Measurements from ENCODE around the gene KIF2C.

Gene KIF2C

GRCh38 chr1:44788120-44788860 is 48.7 kb downstream of the KIF2C start, which contains the start of gene BEST4:
TSS of gene BEST4 (minus strand) at chr1:44788170. CDS start at chr1:44787705, 465 bp downstream.
- H3K27ac ChIP-seq = no peak within 1 kb of the TSS
- TF ChIP-seq ZFX (IDR thresholded peaks at IDR 0.05) = no peak
- TF ChIP-seq, protein P1, sequence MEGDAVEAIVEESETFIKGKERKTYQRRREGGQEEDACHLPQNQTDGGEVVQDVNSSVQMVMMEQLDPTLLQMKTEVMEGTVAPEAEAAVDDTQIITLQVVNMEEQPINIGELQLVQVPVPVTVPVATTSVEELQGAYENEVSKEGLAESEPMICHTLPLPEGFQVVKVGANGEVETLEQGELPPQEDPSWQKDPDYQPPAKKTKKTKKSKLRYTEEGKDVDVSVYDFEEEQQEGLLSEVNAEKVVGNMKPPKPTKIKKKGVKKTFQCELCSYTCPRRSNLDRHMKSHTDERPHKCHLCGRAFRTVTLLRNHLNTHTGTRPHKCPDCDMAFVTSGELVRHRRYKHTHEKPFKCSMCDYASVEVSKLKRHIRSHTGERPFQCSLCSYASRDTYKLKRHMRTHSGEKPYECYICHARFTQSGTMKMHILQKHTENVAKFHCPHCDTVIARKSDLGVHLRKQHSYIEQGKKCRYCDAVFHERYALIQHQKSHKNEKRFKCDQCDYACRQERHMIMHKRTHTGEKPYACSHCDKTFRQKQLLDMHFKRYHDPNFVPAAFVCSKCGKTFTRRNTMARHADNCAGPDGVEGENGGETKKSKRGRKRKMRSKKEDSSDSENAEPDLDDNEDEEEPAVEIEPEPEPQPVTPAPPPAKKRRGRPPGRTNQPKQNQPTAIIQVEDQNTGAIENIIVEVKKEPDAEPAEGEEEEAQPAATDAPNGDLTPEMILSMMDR (conservative IDR thresholded peaks at IDR 0.05) = no peak

DNA sequence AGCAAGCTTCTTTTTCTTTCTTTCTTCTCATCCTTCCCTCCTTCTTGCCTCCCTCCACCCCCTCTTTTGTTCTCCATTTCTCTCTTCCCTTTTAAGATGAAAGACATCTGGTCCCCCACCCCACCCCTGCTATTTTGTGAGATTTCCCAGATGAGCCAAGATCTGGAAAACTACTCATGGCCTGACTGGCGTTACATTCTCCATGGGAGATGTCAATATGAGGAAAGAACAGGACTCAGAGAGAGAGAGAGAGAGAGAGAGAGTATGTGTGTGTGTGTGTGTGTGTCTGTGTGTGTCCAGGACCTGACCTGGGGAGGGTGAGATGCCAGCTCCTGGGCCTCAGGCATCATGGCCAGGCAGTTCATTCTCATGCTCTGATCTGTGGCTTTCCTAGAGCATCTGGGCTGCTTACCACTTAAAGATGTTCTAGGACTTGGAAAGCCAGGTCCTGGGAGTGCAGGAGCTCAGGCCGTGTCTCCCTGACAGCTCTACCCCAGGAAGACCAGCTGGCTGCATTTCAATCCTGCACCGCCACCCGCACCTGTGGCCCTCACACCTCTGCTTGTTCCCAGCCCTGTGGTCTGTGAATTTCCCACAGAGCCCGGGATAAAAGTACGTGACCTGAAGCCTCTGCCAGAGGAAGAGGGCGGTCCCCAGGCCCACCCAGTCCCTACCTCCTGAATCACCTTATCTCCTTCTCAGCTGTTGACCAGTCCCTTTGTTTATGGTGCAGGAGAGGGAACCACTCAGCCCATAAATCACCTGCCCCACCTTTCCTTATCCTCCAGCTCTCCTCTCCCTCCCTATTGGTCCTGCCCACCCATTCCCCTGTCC is 51.5 kb downstream of the KIF2C start:
- TF ChIP-seq, protein P1 (conservative IDR thresholded peaks at IDR 0.05) = no peak
- no peak for TF ChIP-seq ZFX (IDR thresholded peaks at IDR 0.05)
- H3K27ac ChIP-seq = no peak overlapping the region

DNA sequence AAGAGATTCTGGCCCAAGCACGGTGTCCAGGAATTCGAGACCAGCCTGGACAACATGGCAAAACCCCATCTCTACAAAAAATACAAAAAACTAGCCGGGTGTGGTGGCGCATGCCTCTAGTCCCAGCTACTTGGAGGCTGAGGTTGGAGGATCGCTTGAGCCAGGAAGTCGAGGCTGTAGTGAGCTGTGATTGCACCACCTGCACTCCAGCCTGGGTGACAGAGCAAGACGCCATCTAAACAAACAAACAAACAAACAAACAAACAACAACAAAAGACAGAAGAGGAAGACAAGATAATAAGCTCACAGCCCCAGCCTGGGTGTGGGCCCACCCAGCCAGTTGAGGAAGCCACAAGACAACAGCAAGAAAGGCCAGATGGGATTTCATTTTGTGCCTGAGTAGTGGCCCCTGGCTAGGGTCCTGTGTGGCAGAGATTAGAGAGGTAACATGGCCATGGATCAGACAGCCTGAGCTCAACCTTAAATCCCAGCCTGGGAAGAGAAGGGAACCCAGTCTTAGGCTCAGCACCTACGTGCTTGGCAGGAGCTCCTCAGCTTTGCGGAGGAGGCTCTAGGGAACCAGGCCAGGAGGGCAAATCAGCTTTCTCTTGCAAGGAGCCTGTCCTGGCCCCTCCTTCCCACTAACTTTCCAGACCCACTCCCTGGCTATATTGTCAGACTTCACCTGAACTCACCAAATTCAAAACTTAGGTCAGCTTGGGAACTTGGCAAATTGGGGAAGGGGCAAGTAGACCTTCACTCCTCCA is 53.3 kb downstream of the KIF2C start:
- no peak overlapping the region for H3K27ac ChIP-seq
- TF ChIP-seq ZFX (IDR thresholded peaks at IDR 0.05) = no peak
- TF ChIP-seq, protein P1 (conservative IDR thresholded peaks at IDR 0.05) = no peak

- peak overlapping the region; percentile 65; the same call in 1 of the 2 replicates for H3K27ac ChIP-seq
Measured at GRCh38 chr1:44797886-44798285, 58.2 kb downstream of the KIF2C start.

- no peak for TF ChIP-seq ZFX (IDR thresholded peaks at IDR 0.05)
- TF ChIP-seq, protein P1 (conservative IDR thresholded peaks at IDR 0.05) = no peak
- peak overlapping the region; percentile 65 for H3K27ac ChIP-seq
Measured at GRCh38 chr1:44798481-44799365, 59.1 kb downstream of the KIF2C start.

DNA sequence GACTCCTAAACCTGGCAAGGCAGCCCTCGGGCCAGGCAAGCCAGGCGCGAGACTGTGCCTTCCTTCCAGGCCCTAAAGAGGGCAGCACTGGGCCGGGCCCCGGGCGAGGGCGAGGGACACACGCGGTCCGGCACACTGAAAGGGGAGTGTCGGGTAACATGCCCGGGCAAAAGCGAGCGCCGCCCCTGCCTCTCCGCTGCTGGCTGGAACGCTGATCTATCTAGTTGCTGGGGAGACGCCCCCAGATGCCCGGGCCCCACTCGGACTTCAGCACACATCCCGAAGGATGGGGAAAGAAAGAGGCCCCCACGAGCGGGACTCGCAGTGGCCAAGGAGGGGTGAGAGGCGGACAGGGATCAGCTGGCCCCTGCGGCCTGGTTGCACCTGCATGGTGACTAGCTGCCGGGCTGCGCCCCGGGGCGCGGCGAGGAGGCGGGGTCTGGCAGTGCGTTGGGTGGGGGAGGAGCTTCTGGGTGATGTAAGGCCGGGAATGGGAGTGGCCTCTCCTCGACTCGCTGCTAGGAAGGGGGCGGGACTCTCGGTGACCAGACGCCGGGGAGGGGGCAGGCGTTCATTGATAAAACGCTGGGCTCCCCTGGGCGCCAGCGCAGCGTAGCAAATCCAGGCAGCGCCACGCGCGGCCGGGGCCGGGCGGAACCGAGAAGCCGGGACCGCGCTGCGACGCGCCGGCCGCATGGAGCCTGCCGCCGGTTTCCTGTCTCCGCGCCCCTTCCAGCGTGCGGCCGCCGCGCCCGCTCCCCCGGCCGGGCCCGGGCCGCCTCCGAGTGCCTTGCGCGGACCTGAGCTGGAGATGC is 60.3 kb downstream of the KIF2C start, which contains the start of gene PLK3:
Gene PLK3, plus strand, starts transcription at position 608 of the 815 bp plus-strand sequence. Its CDS starts 87 bp downstream, at position 695.
- H3K27ac ChIP-seq = peak within 1 kb of the TSS; percentile 65
- TF ChIP-seq ZFX (IDR thresholded peaks at IDR 0.05) = peak; percentile 52; the same call in 1 of the 2 replicates
- TF ChIP-seq, protein P1 (conservative IDR thresholded peaks at IDR 0.05) = peak; percentile 98

Measured in C4-2B (cell line).